Hippocampal formation (tissue), 2 donors: Measurements from ENCODE around the gene KRIT1.
"Not testable (repeated sequence)": the region's sequence is repeated elsewhere in the genome, so short reads cannot be mapped to it uniquely, and the experiment has no call there.

Experiments used
- DNase-seq, 2 donors: peaks; one replicate each; lab custom pipeline; 2025; lab: John Stamatoyannopoulos, UW

Gene KRIT1

GRCh38 chr7:92246360-92247101 is 817 bp upstream of the KRIT1 start:
- peak; percentile 43 to 73 for DNase-seq

DNA sequence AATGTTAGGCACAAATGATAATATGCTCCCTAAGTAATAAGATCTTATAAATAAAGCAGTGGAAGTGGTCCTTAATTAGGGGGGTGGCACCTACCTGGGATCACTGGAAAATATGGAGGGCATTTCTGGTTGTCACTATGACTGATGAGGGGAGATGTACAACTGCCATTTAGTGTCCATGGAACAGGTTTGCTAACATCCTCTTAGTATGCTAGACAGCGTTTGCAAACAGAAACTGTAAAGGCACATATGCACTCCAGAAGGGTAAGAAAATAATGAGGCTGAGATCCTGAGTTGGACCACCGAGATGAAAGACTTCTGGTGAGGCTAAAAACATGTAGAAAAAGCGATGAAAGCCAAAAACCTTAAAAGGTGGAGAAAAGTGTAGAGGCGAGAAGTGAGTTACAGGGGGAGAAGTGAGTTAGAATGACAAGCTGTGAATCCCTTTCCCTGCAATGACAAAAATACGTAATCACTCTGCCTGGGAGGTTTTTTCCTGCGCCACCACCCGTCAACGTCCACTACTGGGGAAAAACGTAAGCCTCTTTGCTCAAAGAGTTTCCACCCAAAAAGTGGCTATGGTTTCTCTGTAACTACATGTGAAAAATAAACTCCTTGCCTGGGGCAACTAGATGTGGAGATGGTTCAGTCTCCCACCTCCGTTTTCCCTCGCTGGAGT is 767 bp downstream of the KRIT1 start:
- no peak for DNase-seq

DNA sequence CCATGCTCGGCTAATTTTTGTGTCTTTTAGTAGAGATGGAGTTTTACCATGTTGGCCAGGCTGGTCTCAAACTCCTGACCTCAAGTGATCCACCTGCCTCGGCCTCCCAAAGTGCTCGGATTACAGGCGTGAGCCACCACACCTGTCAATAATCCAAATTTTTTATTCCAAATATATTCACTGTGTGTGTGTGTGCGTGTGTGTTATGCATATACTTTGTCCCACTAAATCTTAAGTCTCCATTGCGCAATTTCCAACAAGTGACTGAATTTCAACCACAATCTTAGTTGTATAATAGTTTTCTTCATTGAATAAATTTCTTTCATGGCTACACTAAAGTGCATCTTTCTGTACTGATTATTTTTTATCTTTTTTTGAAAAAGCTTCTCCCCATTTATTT is 2.7 kb downstream of the KRIT1 start:
- no peak for DNase-seq

- DNase-seq: no peak
These were observed 15.2 kb downstream of the KRIT1 start for GRCh38 chr7:92230547-92230946.

DNA sequence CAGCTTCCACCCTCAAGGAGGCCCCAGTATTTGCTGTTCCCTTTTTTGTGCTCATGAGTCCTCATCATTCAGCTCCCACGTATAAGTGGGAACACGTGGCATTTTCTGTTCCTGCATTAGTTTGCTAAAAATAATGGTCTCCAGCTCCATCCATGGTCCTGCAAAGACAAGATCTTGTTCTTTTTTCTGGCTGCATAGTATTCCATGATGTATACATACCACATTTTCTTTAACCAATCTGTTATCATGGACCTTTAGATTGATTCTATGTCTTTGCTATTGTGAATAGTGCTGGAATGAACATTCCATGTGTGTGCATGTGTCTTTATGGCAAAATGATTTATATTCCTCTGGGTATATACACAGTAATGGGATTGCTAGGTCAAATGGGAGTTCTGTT is 17.0 kb downstream of the KRIT1 start:
- DNase-seq: no peak

DNA sequence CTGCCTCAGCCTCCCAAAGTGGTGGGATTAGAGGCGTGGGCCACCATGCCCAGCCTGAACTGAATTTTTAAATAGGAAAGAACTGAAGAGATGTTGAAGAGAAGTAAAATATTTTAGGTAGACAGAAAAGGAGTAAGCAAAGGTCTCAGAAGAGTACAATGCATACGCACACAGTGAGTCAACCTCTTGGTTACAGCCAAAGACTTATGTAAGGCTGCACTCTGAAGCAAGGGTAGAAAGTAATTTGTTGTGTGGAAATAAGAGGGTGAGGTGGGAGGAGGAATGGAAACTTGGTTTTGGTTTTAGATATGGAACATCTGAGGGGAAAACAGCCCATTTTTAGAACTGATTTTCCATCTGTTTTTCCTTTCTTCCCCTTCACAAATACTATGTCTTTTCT is 17.6 kb downstream of the KRIT1 start:
- DNase-seq: no peak

GRCh38 chr7:92226981-92227380 is 18.7 kb downstream of the KRIT1 start:
- DNase-seq: no peak

GRCh38 chr7:92221766-92222165 is 23.9 kb downstream of the KRIT1 start:
- no peak for DNase-seq

- DNase-seq: no peak
These were observed 39.0 kb downstream of the KRIT1 start for GRCh38 chr7:92206672-92207071.

GRCh38 chr7:92205987-92206386 is 39.7 kb downstream of the KRIT1 start:
- no peak for DNase-seq

DNA sequence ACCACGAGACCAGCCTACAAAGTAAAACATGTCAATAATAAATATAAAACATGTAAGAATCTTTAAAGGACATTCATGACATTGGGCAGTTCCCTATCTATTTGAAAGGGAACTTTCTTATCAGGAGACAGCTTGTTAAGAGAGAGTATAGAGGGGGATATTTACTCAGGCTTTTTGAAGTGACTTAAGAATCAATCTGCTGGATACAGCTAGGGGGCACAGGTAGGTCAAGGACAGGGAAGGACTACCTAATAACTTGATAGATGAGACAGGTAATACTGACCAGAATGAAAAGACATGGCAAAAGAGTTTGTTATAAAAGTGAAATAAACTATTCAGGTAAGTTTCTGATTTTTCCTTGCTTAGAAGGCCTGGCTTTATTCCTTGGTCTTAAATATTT is 44.9 kb downstream of the KRIT1 start:
- DNase-seq: no peak

DNA sequence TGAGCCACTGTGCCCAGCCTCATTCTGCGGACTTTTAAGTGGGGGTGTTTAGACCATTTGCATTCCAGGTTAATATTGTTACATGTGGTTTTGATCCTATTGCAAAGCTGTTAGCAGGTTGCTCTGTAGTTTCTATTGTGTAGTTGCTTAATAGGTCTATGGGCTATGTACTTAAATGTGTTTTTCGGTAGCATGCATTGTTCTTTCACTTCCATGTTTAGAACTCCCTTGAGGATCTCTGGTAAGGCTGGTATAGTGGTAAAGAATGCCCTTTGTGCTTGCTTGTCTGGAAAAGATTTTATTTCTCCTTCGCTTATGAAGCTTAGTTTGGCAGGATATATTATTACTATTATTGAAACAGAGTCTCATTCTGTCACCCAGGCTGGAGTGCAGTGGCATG is 53.4 kb downstream of the KRIT1 start:
- DNase-seq: no peak

GRCh38 chr7:92189246-92189645 is 56.5 kb downstream of the KRIT1 start:
- not testable (repeated sequence) for DNase-seq

- DNase-seq: not testable (repeated sequence)
These were observed 61.4 kb downstream of the KRIT1 start for GRCh38 chr7:92184294-92184693.

DNA sequence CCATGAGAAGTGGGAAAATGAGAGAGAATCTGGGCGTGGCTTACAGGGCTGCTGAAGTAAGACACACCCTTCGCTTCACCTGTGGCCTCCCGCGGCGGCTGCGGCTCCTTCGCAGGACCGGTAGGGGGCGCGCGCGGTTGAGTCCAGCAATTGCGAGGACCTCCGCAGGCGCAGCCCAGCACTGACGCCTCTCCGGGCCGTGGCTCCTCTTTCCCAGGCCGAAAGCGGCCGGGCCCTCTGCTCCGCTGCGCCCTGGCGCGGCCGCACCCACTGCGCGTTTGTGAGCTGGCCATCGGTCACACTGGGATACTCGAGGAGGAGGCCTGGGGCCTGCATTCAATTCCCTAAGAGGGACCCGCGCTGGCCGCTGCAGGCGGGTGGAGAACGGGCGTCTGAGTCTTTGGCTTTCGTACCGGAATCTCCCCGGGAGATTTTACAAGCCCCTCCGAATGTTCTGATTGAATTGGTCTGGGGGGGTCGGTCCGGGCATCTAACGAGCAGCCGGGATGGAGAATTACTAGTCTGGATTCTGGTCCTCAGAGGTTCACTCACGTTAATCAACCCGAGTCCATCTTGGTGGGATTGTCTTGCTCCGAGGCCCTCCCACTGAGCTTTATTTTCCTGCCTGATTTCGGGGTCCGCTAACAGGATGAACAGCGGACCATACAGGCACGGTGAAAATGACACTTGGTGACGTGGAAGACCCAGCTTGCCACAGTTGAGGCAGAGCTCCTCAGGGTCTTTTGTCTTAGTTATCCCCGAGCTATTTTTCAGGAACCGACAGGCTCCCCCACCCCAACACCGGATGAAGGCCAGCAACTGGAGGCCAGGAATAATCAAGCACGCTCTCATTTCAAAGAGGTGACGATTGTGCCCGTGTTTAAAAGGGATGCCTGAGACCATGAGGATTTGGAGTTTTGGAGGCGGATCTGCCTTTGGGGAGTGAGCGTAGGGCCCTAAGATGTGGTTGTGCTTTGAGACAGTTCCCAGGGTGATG is 66.5 kb downstream of the KRIT1 start, which contains the start of gene LRRD1:
LRRD1 (minus strand) TSS at position 215 of the 997 bp plus-strand sequence. CDS start 13,940 bp downstream, outside the sequence.
- peak; percentile 75 to 83 for DNase-seq

DNA sequence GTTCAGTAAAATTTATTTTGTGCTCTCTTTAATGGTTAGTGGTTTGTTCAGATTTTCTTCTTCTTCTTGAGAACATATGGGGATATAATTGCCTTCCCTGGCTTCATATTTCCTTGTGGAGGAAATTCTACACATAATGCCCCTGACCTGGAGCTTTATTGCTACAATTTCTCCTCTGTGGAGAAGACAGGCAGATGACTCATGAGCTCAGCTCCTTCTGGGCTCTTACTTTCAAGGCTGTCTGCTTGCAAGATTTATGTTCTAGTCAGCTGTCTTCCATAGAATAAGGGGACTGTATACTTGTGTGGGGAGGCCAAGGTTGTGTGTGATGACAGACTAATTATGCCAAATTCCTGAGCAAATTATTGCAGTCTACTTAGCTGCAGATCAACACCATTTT is 68.4 kb downstream of the KRIT1 start:
- no peak for DNase-seq

DNA sequence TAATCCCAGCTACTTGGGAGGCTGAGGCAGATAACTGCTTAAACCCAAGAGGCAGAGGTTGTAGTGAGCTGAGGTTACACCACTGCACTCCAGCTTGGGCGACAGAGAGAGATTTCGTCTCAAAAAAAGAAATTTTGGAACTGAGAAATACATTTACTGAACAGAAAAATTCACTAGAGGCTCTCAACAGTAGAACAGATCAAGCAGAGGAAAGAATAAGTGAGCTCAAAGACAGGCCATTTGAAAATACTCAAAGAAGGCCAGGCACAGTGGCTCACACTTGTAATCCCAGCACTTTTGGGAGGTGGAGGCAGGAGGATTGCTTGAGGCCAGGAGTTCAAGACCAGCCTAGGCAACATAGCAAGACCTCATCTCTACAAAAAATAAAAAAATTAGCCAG is 76.2 kb downstream of the KRIT1 start:
- DNase-seq: not testable (repeated sequence)

DNA sequence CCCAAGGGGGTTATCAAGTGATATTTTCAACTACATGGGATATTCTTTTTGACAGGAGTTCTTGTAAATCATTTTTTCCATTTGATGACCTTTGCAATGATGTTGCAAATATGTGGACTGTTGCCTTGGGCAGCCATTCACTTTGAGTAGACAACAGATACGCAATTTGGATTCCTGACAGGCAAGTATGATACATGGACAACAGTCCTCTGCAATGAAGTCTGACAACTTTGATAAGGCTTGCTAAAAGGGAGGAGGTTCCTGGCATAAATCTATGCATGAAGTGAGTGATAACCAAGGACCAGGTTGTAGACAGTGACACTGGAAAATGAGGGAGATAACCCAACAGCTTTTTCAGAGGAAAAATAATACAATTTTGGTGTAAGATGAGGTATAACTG is 84.4 kb downstream of the KRIT1 start:
- no peak for DNase-seq

GRCh38 chr7:92158660-92159575 is 86.8 kb downstream of the KRIT1 start:
- DNase-seq: no peak

GRCh38 chr7:92156990-92157389 is 88.7 kb downstream of the KRIT1 start:
- no peak for DNase-seq

DNA sequence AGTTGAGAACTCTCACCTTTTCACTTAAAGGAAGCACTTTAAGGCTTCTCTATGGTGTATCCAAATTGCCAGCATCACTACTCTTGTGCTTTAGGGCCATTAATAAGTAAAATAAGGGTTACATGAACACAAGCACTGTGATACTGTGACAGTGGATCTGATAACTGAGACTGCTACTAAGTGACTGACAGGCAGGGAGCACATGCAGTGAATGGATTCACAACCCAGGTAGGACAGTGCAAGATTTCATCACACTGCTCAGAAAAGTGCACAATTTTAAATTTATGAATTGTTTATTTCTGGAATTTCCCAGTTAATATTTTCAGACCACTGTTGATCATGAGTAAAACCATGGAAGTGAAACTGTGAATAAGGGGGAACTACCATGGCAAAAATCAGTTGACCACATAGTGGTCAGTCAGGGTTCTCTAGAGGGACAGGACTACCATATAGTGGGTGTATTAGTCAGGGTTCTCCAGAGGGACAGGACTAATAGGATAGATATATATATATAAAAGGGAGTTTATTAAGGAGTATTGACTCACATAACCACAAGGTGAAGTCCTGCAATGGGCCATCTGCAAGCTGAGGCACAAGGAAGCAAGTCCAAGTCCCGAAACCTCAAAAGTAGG is 90.5 kb downstream of the KRIT1 start:
- no peak for DNase-seq
